ENCODE results near the gene SMIM7. TPM values are rescaled to one million over a fixed set of nuclear protein-coding genes. Genes with fewer than 3 reads are reported as not detected.

SMIM7 gene
- total and polyA plus RNA-seq, 2 of the 13 experiments (the other 11 are each of a cell fraction or from before 2014, with no cell fraction given), result 55.7 to 74.9 TPM

DNA sequence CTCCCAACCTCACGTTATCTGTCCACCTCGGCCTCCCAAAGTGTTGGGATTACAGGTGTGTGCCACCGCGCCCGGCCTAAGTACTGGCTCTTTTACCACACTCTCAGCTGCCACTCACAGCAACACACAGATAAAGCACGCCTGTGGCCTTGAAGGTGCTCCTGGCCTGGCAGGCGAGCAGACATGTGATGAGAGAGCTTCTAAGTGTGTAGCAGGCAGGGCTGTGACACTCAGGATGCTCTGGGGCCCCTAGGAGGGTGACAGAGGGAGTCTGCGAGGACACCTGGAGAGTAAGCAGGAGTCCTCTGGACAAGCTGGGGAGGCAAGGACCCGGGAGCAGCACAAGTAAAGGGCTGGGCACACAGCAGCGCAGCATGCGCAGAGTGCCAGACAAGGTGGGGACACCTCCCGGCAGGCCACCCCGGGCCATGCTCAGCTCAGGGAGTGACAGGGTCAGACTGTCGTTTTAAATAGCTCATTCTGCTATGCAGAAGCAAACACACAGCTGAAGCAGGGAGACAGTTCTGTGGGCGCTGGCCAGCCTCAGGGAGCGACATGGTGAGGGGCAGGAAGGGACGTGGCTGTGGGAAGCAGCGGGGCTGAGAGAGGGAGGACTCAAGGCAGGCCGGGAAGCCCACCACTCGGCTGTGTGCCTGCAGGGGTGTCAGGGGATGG, 58.4 kb downstream of the SMIM7 start:
- TF ChIP-seq EHMT2 (IDR thresholded peaks at IDR 0.05; ENCODE audit: borderline replicate concordance, low read depth, low read length) (no peak), JARID2 (CRISPR knock-in tag; IDR thresholded peaks at IDR 0.05; ENCODE audit: insufficient replicate concordance) (no peak), ZNF607 (CRISPR knock-in tag; IDR thresholded peaks at IDR 0.05; ENCODE audit: borderline replicate concordance) (no peak), TEAD3 (CRISPR knock-in tag; optimal IDR thresholded peaks at IDR 0.05; ENCODE audit: borderline replicate concordance) (no peak), ZNF44 (CRISPR knock-in tag; IDR thresholded peaks at IDR 0.05) (no peak), ZNF350 (CRISPR knock-in tag; IDR thresholded peaks at IDR 0.05; ENCODE audit: borderline replicate concordance, low read depth) (no peak), ZNF260 (CRISPR knock-in tag; IDR thresholded peaks at IDR 0.05; ENCODE audit: borderline replicate concordance, low read depth) (no peak), EZH2 (conservative IDR thresholded peaks at IDR 0.05; ENCODE audit: low read depth, low read length) (no peak), ZNF569 (CRISPR knock-in tag; IDR thresholded peaks at IDR 0.05; ENCODE audit: borderline replicate concordance) (no peak), HHEX (CRISPR knock-in tag; IDR thresholded peaks at IDR 0.05) (no peak), PAX8 (CRISPR knock-in tag; IDR thresholded peaks at IDR 0.05; ENCODE audit: borderline replicate concordance) (no peak)
- TF ChIP-seq, protein P1, sequence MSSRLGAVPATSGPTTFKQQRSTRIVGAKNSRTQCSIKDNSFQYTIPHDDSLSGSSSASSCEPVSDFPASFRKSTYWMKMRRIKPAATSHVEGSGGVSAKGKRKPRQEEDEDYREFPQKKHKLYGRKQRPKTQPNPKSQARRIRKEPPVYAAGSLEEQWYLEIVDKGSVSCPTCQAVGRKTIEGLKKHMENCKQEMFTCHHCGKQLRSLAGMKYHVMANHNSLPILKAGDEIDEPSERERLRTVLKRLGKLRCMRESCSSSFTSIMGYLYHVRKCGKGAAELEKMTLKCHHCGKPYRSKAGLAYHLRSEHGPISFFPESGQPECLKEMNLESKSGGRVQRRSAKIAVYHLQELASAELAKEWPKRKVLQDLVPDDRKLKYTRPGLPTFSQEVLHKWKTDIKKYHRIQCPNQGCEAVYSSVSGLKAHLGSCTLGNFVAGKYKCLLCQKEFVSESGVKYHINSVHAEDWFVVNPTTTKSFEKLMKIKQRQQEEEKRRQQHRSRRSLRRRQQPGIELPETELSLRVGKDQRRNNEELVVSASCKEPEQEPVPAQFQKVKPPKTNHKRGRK (CRISPR knock-in tag; IDR thresholded peaks at IDR 0.05), result no peak
- Histone ChIP-seq H3K9ac (ENCODE audit: insufficient read depth, low read depth, low read length) (no peak overlapping the region), H3K36me3 (replicated peaks in 1 of 2; ENCODE audit: control insufficient read depth in 1 of 2, insufficient read depth in 2 of 2, low read length in 2 of 2) (peaks cover 0 to 1% of the 10 kb centered on the region in 2 experiments; a peak in 2 of 5 replicates), H3K27me3 (ENCODE audit: control insufficient read depth in 1 of 2, insufficient read depth in 2 of 2, low read length in 2 of 2) (no peaks in the 10 kb centered on the region), H3K9me3 (ENCODE audit: low read length) (no peaks in the 10 kb centered on the region), H3K79me2 (ENCODE audit: insufficient read depth, low read length) (peaks cover 80% of the 10 kb centered on the region), H3K4me3 (replicated peaks in 1 of 3; ENCODE audit: insufficient read depth in 1 of 3, low read depth in 2 of 3, low read length in 3 of 3) (no peak overlapping the region), H3K27ac (ENCODE audit: extremely low read length, insufficient read depth, low read length) (no peak overlapping the region), H2AFZ (ENCODE audit: low read length) (no peak overlapping the region), H3K4me2 (ENCODE audit: low read depth, low read length) (no peak overlapping the region), H3K4me1 (ENCODE audit: insufficient read depth, low read length) (peaks cover 41% of the 10 kb centered on the region), H4K20me1 (ENCODE audit: insufficient read depth, low read length) (peaks cover 31% of the 10 kb centered on the region; the same call in 1 of the 2 replicates)
- in situ Hi-C loops (cut with HindIII; ENCODE audit: extremely low pct_ligation_motif_present, low pct_unique_long_range_greater_than_20kb), result no loop called here
- intact Hi-C loops (cut with micrococcal nuclease; ENCODE audit: unreplicated experiment), result no loop called here
- DNase-seq (ENCODE audit: low spot score) (no peak), FAIRE-seq (no peak), ATAC-seq (no peak)
- 98% methylated on average over 18 of the region's 20 CpGs for WGBS (ENCODE audit: low lambda C conversion rate)
- POLR2A ChIA-PET, result no interaction called here
- no TSS peak for BruUV-seq (replicated peaks)
- CTCF ChIA-PET (ENCODE audit: low intra/inter-chr PET ratio, low total read pairs), result no interaction called here
